PC-3 (cell line): ENCODE measurements around the gene RTKN.

Experiments
- CTCF ChIP-seq: fragments of 300-600 bp; sonication (generic); conservative IDR thresholded peaks from 2 replicates; pipeline ENCODE4 v1.5.1; 2017; ENCODE audit warnings: antibody characterized with exemption, low read depth, mild to moderate bottlenecking, low read length
- EZH2phosphoT487 ChIP-seq: fragments of 300-600 bp; sonication (generic); IDR thresholded peaks from 2 replicates; pipeline ENCODE4 v1.6.1; 2018; ENCODE audit warnings: mild to moderate bottlenecking, antibody characterized with exemption, low read length, borderline replicate concordance

GRCh38 chr2:74488643-74489481 is 47.1 kb upstream of the RTKN start:
- TF ChIP-seq CTCF (no peak), EZH2phosphoT487 (no peak)
